Small intestine (tissue), 7 donors: Measurements from ENCODE around the gene DRAXIN. TPM values are rescaled to one million over a fixed set of nuclear protein-coding genes. Genes with fewer than 3 reads are reported as not detected.

Source experiments
- DNase-seq, 2 donors: peaks; one replicate each; pipeline versions ENCODE4 v3.0.0 to v3.0.0-alpha.2; 2013
- FAIRE-seq: peaks from 2 replicates; lab custom pipeline; 2012; peaks lifted over from hg19 to GRCh38; lab: Jason Lieb, UNC
- H3K27ac ChIP-seq, 3 donors: one replicate each; pipeline ENCODE4 v1.5.1; 2013; ENCODE audit warnings: low read length in 2 of 3, mild to moderate bottlenecking in 2 of 3, control low read depth in 1 of 3, inconsistent platforms in 1 of 3, low read depth in 1 of 3, moderate library complexity in 1 of 3
- H3K27me3 ChIP-seq, 3 donors: one replicate each; pipeline ENCODE4 v1.6.1; 2013; ENCODE audit warnings: low read length in 3 of 3, inconsistent platforms in 1 of 3; ENCODE audit not compliant: control insufficient read depth in 3 of 3, insufficient read depth in 3 of 3
- H3K36me3 ChIP-seq, 3 donors: one replicate each; pipeline ENCODE4 v1.6.1; 2013; ENCODE audit warnings: low read length in 3 of 3, inconsistent platforms in 1 of 3, low read depth in 1 of 3, mild to moderate bottlenecking in 1 of 3, moderate library complexity in 1 of 3; ENCODE audit not compliant: control insufficient read depth in 3 of 3, insufficient read depth in 2 of 3
- H3K4me1 ChIP-seq, 3 donors: one replicate each; pipeline ENCODE4 v1.6.1; 2013; ENCODE audit warnings: low read length in 2 of 3, inconsistent platforms in 1 of 3, low read depth in 1 of 3, mild to moderate bottlenecking in 1 of 3, moderate library complexity in 1 of 3; ENCODE audit not compliant: control insufficient read depth in 3 of 3, insufficient read depth in 2 of 3
- H3K4me3 ChIP-seq, 3 donors: one replicate each; pipeline ENCODE4 v1.5.1; 2013; ENCODE audit warnings: low read length in 3 of 3, control low read depth in 1 of 3, inconsistent platforms in 1 of 3, low read depth in 1 of 3, mild to moderate bottlenecking in 1 of 3, moderate library complexity in 1 of 3
- H3K9me3 ChIP-seq, 2 donors: one replicate each; pipeline ENCODE4 v1.6.1; 2013; ENCODE audit warnings: low read depth in 1 of 2, low read length in 1 of 2; ENCODE audit not compliant: control insufficient read depth in 2 of 2, insufficient read depth in 1 of 2
- WGBS, 3 donors: extraction: QIAGEN DNeasy Blood & Tissue Kit; methylation state at CpG; one replicate each; pipeline ENCODE4 v1.1.7; 2013; 5-methylcytosine and 5-hydroxymethylcytosine counted together
- polyA plus RNA-seq, 4 donors: library from polyadenylated mRNA; stranded (reverse) in 3 of 4; unstranded in 1 of 4; fragments of 200-250 nt in 3 of 4; fragments of 120-200 nt in 1 of 4; gene quantifications; one replicate each; pipeline versions ENCODE4 v1.2.1 to v1.2.3, GENCODE V29; 2013
- donor health status: healthy with polysubstance abuse.
- donor health status: control.
- donor health status: control.
- donor health status: Bipolar disorder and iron deficiency.
- donor health status: healthy.

Gene DRAXIN
- polyA plus RNA-seq, 4 donors = 0.07 to 0.15 TPM; not detected in 2

DNA sequence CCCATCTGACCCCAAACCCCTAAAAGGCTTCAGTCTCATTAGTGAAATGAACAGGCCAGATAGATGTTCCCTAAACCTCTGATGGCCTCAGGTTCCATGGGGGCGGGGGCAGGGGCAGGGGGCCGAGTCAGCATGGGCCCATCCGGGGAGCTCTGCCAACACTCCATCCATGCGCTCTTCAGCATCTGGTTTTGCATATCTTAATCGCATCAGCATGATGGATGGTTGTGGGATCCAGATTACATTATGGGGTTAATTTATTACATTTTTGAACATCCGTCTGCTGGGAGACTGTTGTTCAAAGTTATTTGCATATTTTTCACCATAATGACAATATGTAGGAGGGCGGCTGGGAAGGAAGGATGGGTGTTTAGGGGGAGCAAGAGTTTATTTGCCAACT, 7.4 kb upstream of the DRAXIN start:
- H3K9me3 ChIP-seq = no peaks in the 10 kb centered on the region
- no peak for FAIRE-seq
- peaks cover 0 to 8% (median 4%) of the 10 kb centered on the region in 3 donors for H3K4me1 ChIP-seq
- peaks cover 0 to 29% (median 6%) of the 10 kb centered on the region in 3 donors for H3K27me3 ChIP-seq
- DNase-seq = no peak
- H3K36me3 ChIP-seq = no peaks in the 10 kb centered on the region
- H3K4me3 ChIP-seq = no peak overlapping the region
- H3K27ac ChIP-seq = no peak overlapping the region
- 49 to 62% (median 54%) methylated on average over 7 of the region's 7 CpGs for WGBS, 3 donors

DNA sequence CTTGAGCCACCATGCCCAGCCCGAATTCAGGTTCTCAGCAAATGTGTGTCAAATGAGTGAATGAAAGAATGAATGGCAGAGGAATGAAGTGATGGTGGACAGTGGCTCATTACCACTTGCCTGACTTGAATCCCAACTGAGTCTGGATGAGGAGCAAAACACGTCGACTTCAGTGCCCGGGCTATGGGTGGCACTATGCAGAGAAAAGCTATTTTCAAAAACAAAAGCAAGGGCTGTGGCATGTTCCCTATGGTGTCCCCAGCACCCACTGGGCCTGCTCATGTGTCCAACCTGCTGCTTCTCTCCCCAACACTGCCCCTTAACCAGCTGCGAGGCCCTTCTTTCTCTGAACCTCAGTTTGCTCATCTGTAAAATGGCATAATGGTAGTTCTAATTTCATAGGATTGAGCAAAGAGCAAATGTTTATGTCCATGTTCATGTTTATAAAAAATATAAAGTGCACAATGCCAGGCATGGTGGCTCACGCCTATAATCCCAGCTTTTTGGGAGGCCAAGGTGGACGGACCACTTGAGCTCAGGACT, 6.2 kb upstream of the DRAXIN start:
- H3K4me3 ChIP-seq = no peak overlapping the region
- DNase-seq (no peak), FAIRE-seq (no peak)
- H3K9me3 ChIP-seq = no peaks in the 10 kb centered on the region
- no peak overlapping the region for H3K27ac ChIP-seq
- no peaks in the 10 kb centered on the region for H3K36me3 ChIP-seq
- 87 to 93% (median 90%) methylated on average over 7 of the region's 7 CpGs for WGBS, 3 donors
- peaks cover 0 to 11% (median 4%) of the 10 kb centered on the region in 3 donors for H3K4me1 ChIP-seq
- H3K27me3 ChIP-seq = peaks cover 0 to 38% (median 6%) of the 10 kb centered on the region in 3 donors

DNA sequence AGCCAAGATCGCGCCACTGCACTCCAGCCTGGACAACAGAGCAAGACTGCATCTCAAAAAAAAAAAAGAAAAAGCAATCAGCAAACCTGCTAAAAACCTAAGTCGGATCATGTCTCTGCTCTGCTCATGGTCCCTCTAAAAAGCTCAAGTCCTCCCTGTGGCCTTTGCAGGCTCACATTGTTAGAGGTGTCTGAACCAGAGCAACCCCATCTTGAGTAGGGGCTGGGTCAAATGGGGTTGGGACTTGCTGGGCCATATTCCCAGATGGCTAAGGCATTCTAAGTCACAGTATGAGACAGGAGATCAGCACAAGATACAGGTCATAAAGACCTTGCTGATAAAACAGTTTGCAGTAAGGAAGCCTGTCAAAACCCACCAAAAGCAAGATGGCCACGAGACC, 3.0 kb upstream of the DRAXIN start:
- Histone ChIP-seq H3K36me3 (no peaks in the 10 kb centered on the region), H3K27me3 (peaks cover 18 to 45% (median 22%) of the 10 kb centered on the region in 3 donors), H3K9me3 (no peaks in the 10 kb centered on the region), H3K4me1 (peaks cover 0 to 8% (median 0%) of the 10 kb centered on the region in 3 donors), H3K4me3 (no peak overlapping the region), H3K27ac (no peak overlapping the region)
- WGBS, 3 donors = 88 to 92% (median 91%) methylated on average over 4 of the region's 4 CpGs
- FAIRE-seq (no peak), DNase-seq (no peak)

DNA sequence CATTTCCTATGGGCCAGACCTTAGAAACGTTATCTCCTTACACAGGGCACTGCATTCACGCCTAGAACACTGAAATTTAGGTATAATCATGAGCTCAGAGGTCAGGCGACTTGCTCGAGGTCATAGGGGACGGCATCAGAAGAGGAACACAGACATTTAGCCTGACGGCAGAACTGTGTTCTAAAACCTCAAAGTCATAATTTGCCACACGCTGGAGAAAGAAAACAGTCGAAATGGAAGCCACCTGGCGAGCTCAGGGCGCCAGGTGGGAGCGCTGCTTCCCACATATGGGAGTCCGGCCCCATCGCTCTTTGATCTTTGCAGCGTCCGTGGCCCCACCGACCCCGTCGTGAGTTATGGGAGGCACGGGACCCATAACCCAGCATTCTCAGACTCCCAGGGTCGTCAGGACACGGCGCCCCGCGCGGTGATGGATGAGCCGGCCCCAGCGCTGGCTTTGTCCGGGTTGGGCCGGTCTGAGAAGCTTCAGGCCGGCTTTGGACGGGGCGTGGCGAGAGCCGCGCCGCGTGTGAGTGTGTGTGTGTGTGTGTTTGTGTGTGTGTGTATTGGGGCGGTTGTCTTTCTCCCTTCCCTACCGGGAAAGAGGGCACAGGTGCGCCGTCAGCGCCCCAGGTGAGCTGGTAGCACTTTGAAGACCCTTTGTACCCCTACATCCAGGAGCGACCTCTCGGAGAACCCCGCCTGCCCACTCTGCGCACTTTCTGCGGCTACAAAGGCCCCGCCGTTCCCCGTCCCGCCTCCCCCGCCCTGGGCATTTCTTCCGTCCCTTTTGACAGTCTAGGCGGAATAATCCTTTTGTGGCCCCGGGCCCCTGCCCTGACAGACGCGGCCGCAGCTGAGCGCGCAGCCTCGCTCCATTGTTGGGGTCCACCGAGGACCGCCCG, 861 bp upstream of the DRAXIN start:
- WGBS, 3 donors = 3 to 4% (median 3%) methylated on average over 49 to 64 of the region's 64 CpGs
- DNase-seq = peak in 1 of 2 donors; percentile 34
- H3K4me1 ChIP-seq = peaks cover 0 to 8% (median 0%) of the 10 kb centered on the region in 3 donors
- no peak overlapping the region for H3K27ac ChIP-seq
- no peaks in the 10 kb centered on the region for H3K9me3 ChIP-seq
- FAIRE-seq = no peak
- no peaks in the 10 kb centered on the region for H3K36me3 ChIP-seq
- peak overlapping the region in 2 of 3 donors; percentile 28 to 41 for H3K4me3 ChIP-seq
- peaks cover 18 to 56% (median 22%) of the 10 kb centered on the region in 3 donors for H3K27me3 ChIP-seq

DNA sequence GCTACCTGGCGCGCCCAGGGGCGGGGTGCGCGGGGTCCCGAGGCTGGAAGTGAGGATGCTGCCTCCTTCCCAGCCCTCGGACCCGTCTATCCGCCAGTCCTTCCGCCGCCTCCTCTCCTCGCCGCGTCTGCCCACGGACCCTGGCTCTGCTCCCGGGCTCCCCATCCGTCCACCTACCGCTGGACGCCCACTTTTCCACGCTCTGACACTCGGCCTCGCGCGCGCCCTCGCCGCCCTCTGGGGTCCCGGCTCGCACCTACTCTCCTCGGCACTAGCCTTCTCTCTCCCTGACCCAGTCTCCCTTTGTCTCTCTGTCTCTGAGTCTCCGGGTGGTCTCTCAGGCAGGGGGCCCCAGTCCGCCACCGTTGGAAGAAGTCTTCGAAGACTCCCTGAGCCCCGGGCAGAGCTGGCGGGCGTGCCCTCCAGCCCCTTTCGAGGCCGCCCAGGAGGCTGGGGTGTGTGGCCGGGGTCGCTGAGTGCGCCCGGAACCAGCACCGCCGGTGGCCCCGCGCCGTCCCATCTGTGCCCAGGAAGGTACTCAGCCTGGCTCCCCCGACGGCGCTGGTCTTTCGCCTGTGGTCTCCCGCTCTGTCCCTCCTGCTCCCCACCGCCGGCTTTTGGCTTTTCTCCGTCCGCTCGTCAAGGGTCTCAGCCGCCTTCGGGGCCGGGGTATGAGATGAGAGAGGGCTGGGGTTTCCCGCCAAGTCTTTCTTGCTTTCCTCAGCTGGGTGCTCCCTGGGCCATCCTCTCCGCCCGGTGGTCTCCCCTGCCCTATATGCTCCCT, 610 bp downstream of the DRAXIN start:
- no peak for DNase-seq

DNA sequence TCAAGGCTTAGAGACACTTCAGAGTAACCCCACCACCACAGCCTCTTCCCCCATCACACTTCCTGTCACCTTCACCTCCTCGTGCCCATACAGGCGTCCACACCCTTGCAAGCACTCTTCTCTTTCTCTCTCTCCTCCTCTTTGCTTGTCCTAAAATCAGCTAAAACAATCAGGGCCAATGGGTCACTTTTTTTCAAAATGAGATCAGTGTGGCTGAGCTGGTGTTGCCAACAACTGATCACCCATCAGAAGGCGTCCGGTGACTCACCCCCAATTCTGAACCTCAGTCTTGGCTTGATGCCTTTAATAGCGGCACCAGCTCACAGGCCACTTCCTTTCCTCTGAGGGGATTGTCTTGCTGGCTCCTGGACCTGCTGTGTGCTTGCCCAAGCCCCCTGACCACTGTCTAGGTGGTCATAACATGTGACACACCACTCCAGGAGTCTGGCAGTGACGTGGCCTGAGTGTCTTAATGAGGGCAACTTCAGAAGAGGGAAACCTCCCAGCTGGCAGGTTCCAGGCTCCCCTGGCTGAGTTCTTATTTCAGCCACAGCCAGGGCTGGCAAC, 1.6 kb downstream of the DRAXIN start:
- Histone ChIP-seq H3K27ac (no peak overlapping the region), H3K4me3 (no peak overlapping the region), H3K4me1 (peaks cover 0 to 8% (median 0%) of the 10 kb centered on the region in 3 donors), H3K9me3 (no peaks in the 10 kb centered on the region), H3K27me3 (peaks cover 18 to 54% (median 22%) of the 10 kb centered on the region in 3 donors), H3K36me3 (no peaks in the 10 kb centered on the region)
- 3 to 11% (median 10%) methylated on average over 5 to 6 of the region's 6 CpGs for whole genome bisulfite sequencing, 3 donors
- peak in 1 of 2 donors; percentile 28 for DNase-seq
- FAIRE-seq = no peak

More for the DNA sequence above, 610 bp downstream of the DRAXIN start:
- H3K9me3 ChIP-seq = no peaks in the 10 kb centered on the region
- peaks cover 18 to 56% (median 22%) of the 10 kb centered on the region in 3 donors for H3K27me3 ChIP-seq
- no peak for FAIRE-seq
- H3K27ac ChIP-seq = no peak overlapping the region
- no peaks in the 10 kb centered on the region for H3K36me3 ChIP-seq
- peaks cover 0 to 8% (median 0%) of the 10 kb centered on the region in 3 donors for H3K4me1 ChIP-seq
- H3K4me3 ChIP-seq = peak overlapping the region in 1 of 3 donors; percentile 41
- WGBS, 3 donors = 7 to 17% (median 16%) methylated on average over 53 to 64 of the region's 64 CpGs

DNA sequence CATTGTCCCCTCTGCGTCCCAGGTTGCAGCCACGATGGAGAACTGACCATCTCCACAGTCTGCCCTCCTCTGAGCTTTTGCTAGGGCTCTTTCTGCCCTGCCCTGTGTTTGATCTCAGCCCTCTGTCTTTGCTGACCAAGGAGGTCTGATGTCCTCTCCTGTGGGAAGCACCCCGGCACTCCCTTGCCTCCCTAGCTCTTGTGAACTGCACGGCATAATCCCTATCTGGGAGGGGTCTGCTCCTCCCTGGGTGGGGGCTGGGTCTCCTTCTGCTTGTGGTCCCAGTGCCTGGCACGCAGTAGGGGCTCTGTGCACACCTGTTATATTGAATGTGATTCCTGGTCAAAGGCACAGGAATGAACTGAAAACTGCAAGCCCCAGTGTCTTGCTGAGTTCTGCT, 2.4 kb downstream of the DRAXIN start:
- no peak for FAIRE-seq
- peaks cover 17 to 57% (median 18%) of the 10 kb centered on the region in 3 donors for H3K27me3 ChIP-seq

More for the DNA sequence above, 2.4 kb downstream of the DRAXIN start:
- DNase-seq = no peak
- Histone ChIP-seq H3K4me1 (peaks cover 0 to 8% (median 0%) of the 10 kb centered on the region in 3 donors), H3K9me3 (no peaks in the 10 kb centered on the region), H3K36me3 (no peaks in the 10 kb centered on the region), H3K27ac (no peak overlapping the region), H3K4me3 (no peak overlapping the region)
- 40 to 58% (median 43%) methylated on average over 5 of the region's 5 CpGs for WGBS, 3 donors
